ENCODE data around the gene RPA1. TPM values are rescaled to one million over a fixed set of nuclear protein-coding genes. Genes with fewer than 3 reads are reported as not detected.

Gene RPA1
- total RNA-seq, 1 experiment from 2014 or later, result 150 TPM

DNA sequence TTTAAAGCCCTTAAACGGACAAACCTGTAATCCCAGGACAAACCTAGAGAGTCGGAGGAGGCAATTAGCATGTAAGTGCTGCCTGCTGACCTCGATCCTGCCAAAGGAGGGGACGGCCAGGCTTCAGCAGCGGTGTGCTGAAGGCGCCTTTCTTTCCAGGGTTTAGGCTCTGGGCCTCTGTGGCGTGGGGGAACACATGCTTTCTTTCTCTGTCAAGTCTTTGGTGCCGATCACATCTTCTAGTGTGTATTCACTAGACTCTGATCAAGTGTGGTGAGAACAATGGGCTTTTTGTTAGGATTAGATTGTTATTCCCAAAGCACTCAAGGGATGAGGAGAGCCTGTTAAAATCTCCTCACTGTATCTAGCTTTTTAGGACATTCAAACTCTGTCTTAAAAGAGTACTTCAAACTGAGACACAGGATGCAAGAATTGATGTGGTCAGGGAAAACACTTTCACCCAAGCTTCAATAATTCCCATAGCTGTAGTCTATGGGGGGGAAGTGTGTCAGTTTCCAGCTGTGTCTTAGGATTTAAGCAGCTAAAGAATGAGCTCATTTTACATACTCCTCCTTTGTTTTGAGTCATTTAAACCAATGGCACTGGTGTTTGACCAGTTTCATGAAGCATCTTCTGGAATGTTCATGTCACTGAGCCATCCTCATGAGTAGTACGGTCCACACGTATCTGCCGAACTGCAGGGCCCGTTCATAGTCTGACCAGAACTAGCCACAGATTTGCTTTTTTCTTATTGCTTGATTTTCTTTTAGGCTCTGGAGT lies 51.2 kb downstream of the RPA1 start:
- CTCF ChIA-PET, result interaction anchor here (0.8 kb wide), 1 partner anchor 167 kb away, joined by 3 read pairs; no protein-coding TSS in a partner anchor
- DNase-seq (ENCODE audit: low read depth, low spot score), result no peak
- POLR2A ChIA-PET, result no interaction called here
- intact Hi-C loops (cut with micrococcal nuclease; ENCODE audit: unreplicated experiment), result no loop called here
- Histone ChIP-seq H3K36me3 (ENCODE audit: control insufficient read depth, insufficient read depth, low read length) (peaks cover 15% of the 10 kb centered on the region), H3K27ac (ENCODE audit: low read length) (no peak overlapping the region), H3K4me3 (ENCODE audit: low read depth in 2 of 2, low read length in 2 of 2) (no peak overlapping the region), H3K27me3 (ENCODE audit: control insufficient read depth, insufficient read depth, low read length) (no peaks in the 10 kb centered on the region), H3K9me3 (ENCODE audit: control insufficient read depth, insufficient read depth, low read depth, low read length) (no peaks in the 10 kb centered on the region), H3K4me1 (ENCODE audit: control insufficient read depth, insufficient read depth, low read length) (no peaks in the 10 kb centered on the region)
- TF ChIP-seq POLR2AphosphoS5 (IDR thresholded peaks at IDR 0.05; ENCODE audit: low read depth, low read length) (no peak), SIN3A (IDR thresholded peaks at IDR 0.05; ENCODE audit: borderline replicate concordance, insufficient read depth, low read depth, low read length) (no peak), TCF7L2 (IDR thresholded peaks at IDR 0.05; ENCODE audit: low read depth, low read length) (no peak)
- TF ChIP-seq, protein P1, sequence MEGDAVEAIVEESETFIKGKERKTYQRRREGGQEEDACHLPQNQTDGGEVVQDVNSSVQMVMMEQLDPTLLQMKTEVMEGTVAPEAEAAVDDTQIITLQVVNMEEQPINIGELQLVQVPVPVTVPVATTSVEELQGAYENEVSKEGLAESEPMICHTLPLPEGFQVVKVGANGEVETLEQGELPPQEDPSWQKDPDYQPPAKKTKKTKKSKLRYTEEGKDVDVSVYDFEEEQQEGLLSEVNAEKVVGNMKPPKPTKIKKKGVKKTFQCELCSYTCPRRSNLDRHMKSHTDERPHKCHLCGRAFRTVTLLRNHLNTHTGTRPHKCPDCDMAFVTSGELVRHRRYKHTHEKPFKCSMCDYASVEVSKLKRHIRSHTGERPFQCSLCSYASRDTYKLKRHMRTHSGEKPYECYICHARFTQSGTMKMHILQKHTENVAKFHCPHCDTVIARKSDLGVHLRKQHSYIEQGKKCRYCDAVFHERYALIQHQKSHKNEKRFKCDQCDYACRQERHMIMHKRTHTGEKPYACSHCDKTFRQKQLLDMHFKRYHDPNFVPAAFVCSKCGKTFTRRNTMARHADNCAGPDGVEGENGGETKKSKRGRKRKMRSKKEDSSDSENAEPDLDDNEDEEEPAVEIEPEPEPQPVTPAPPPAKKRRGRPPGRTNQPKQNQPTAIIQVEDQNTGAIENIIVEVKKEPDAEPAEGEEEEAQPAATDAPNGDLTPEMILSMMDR (IDR thresholded peaks at IDR 0.05), result no peak
- TF ChIP-seq, protein P2, sequence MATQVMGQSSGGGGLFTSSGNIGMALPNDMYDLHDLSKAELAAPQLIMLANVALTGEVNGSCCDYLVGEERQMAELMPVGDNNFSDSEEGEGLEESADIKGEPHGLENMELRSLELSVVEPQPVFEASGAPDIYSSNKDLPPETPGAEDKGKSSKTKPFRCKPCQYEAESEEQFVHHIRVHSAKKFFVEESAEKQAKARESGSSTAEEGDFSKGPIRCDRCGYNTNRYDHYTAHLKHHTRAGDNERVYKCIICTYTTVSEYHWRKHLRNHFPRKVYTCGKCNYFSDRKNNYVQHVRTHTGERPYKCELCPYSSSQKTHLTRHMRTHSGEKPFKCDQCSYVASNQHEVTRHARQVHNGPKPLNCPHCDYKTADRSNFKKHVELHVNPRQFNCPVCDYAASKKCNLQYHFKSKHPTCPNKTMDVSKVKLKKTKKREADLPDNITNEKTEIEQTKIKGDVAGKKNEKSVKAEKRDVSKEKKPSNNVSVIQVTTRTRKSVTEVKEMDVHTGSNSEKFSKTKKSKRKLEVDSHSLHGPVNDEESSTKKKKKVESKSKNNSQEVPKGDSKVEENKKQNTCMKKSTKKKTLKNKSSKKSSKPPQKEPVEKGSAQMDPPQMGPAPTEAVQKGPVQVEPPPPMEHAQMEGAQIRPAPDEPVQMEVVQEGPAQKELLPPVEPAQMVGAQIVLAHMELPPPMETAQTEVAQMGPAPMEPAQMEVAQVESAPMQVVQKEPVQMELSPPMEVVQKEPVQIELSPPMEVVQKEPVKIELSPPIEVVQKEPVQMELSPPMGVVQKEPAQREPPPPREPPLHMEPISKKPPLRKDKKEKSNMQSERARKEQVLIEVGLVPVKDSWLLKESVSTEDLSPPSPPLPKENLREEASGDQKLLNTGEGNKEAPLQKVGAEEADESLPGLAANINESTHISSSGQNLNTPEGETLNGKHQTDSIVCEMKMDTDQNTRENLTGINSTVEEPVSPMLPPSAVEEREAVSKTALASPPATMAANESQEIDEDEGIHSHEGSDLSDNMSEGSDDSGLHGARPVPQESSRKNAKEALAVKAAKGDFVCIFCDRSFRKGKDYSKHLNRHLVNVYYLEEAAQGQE (IDR thresholded peaks at IDR 0.05; ENCODE audit: insufficient read depth in 1 of 2, low read depth in 2 of 2, low read length in 1 of 2), result no peak
- in situ Hi-C loops (cut with HindIII; ENCODE audit: low pct_unique_long_range_greater_than_20kb, low sequenced_read_pairs), result no loop called here
- no peak for ATAC-seq
- no TSS peak for BruUV-seq (replicated peaks)

DNA sequence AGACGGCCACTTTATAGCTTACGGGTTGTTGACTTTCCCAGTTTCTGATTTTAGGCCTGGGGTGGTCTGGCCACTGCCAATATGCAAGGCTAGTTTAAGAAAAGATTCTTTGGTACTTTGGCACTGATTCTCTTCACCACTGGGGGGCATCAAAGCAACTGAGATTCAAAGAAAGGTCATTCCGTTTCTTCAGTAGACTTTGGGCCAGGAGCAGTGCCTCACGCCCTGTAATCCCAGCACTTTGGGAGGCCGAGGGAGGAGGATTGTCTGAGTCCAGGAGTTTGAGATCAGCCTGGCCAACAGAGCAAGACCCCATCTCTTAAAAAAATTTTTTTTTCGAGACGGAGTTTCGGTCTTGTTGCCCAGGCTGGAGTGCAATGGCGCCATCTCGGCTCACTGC lies 53.0 kb downstream of the RPA1 start:
- TF ChIP-seq TCF7L2 (IDR thresholded peaks at IDR 0.05; ENCODE audit: low read depth, low read length) (no peak), SIN3A (IDR thresholded peaks at IDR 0.05; ENCODE audit: borderline replicate concordance, insufficient read depth, low read depth, low read length) (no peak), POLR2AphosphoS5 (IDR thresholded peaks at IDR 0.05; ENCODE audit: low read depth, low read length) (no peak)
- TF ChIP-seq, protein P2 (IDR thresholded peaks at IDR 0.05; ENCODE audit: insufficient read depth in 1 of 2, low read depth in 2 of 2, low read length in 1 of 2), result no peak
- TF ChIP-seq, protein P1 (IDR thresholded peaks at IDR 0.05), result peak; percentile 71
- BruUV-seq (replicated peaks), result no TSS peak
- peak; percentile 20 for DNase-seq (ENCODE audit: low read depth, low spot score)
- in situ Hi-C loops (cut with HindIII; ENCODE audit: low pct_unique_long_range_greater_than_20kb, low sequenced_read_pairs), result no loop called here
- 0 out of 2 replicates have a peak, but pooled peaks have one; percentile 42 for ATAC-seq
- Histone ChIP-seq H3K9me3 (ENCODE audit: control insufficient read depth, insufficient read depth, low read depth, low read length) (no peaks in the 10 kb centered on the region), H3K36me3 (ENCODE audit: control insufficient read depth, insufficient read depth, low read length) (peaks cover 9% of the 10 kb centered on the region), H3K4me3 (ENCODE audit: low read depth in 2 of 2, low read length in 2 of 2) (no peak overlapping the region), H3K27me3 (ENCODE audit: control insufficient read depth, insufficient read depth, low read length) (no peaks in the 10 kb centered on the region), H3K4me1 (ENCODE audit: control insufficient read depth, insufficient read depth, low read length) (no peaks in the 10 kb centered on the region), H3K27ac (ENCODE audit: low read length) (no peak overlapping the region)
- intact Hi-C loops (cut with micrococcal nuclease; ENCODE audit: unreplicated experiment), result no loop called here
- ChIA-PET POLR2A (no interaction called here), CTCF (no interaction called here)
